ENCODE measurements around the gene ARHGEF7.
"Not testable (repeated sequence)": the region's sequence is repeated elsewhere in the genome, so short reads cannot be mapped to it uniquely, and the experiment has no call there.

Gene ARHGEF7

DNA sequence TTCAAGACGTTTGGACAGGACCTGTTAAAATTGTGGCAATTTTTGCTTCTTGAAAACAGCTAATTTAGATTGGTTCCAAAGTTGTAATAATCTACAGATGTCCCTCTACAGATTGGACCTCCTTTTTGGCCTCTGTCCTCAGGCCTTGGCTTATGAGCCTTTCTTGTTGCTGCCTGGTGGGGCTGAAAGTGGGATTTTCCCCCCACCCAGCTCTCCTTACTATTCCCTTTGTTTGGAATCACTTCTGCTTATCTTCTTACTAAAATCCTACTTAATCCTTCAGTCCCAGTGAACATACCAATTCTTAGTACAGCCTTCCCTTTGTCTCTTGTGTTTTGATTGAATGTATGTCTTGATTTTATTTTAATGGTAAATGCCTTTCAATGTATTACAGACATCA lies 141.8 kb downstream of the ARHGEF7 start:
- Histone ChIP-seq H2BK120ac (ENCODE audit: insufficient read depth, low read length, poor library complexity) (no peak overlapping the region), H3K9me3 (ENCODE audit: insufficient read depth, low read depth, low read length) (peaks cover 8% of the 10 kb centered on the region), H3K9ac (ENCODE audit: low read length) (no peak overlapping the region), H3K18ac (ENCODE audit: low read length) (no peak overlapping the region), H2AFZ (ENCODE audit: insufficient read depth, low read length, poor library complexity) (no peak overlapping the region), H3K4me3 (ENCODE audit: low read depth, low read length) (no peak overlapping the region), H2AK5ac (ENCODE audit: low read length) (no peak overlapping the region), H3K79me2 (ENCODE audit: control insufficient read depth, insufficient read depth, low read length, poor library complexity) (no peaks in the 10 kb centered on the region), H3K23ac (ENCODE audit: low read length) (no peak overlapping the region), H4K12ac (ENCODE audit: low read depth, low read length) (no peak overlapping the region), H3K36me3 (ENCODE audit: control insufficient read depth in 1 of 2, insufficient read depth in 2 of 2, low read length in 2 of 2) (peaks cover 21 to 25% of the 10 kb centered on the region in 2 experiments), H2BK12ac (ENCODE audit: low read length) (no peak overlapping the region), H2BK5ac (ENCODE audit: low read depth, low read length, poor library complexity) (no peak overlapping the region), H3K27ac (ENCODE audit: low read depth, low read length) (no peak overlapping the region), H3K4me2 (ENCODE audit: low read length) (no peak overlapping the region), H4K8ac (ENCODE audit: low read depth, low read length) (no peak overlapping the region), H4K91ac (ENCODE audit: low read depth, low read length) (no peak overlapping the region), H3K79me1 (ENCODE audit: low read length) (no peaks in the 10 kb centered on the region), H3K27me3 (ENCODE audit: insufficient read depth, low read length) (no peaks in the 10 kb centered on the region), H3K4ac (ENCODE audit: low read depth, low read length) (no peak overlapping the region), H3K14ac (ENCODE audit: low read length) (no peak overlapping the region), H3K4me1 (ENCODE audit: control insufficient read depth in 1 of 2, insufficient read depth in 2 of 2, low read length in 2 of 2) (peaks cover 0 to 2% of the 10 kb centered on the region in 2 experiments)
- no peak for DNase-seq
- no CpG with 5 or more reads among the region's 1 CpG for WGBS (ENCODE audit: extremely low coverage, insufficient coverage, insufficient read length)

DNA sequence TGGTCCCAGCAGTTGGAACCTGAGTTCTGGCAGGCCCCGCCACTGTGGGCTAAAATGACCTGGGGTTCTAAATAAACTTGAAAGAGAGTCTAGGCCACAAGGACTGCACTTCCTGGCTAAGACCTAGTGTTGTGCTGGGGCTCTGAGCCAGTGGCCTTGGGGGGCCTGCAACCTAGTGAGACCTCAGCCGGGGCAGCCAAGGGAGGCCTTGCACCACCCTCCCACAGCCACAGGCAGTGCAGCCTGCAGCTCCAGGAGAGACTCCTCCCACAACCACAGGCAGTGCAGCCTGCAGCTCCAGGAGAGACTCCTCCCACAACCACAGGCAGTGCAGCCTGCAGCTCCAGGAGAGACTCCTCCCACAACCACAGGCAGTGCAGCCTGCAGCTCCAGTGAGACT lies 142.8 kb downstream of the ARHGEF7 start:
- not testable (repeated sequence) for H3K9me3 ChIP-seq (ENCODE audit: insufficient read depth, low read depth, low read length); DNase-seq; H3K14ac ChIP-seq (ENCODE audit: low read length); H4K8ac ChIP-seq (ENCODE audit: low read depth, low read length); H4K91ac ChIP-seq (ENCODE audit: low read depth, low read length); H3K27me3 ChIP-seq (ENCODE audit: insufficient read depth, low read length); H3K4ac ChIP-seq (ENCODE audit: low read depth, low read length); H2BK5ac ChIP-seq (ENCODE audit: low read depth, low read length, poor library complexity); H3K79me2 ChIP-seq (ENCODE audit: control insufficient read depth, insufficient read depth, low read length, poor library complexity); H3K9ac ChIP-seq (ENCODE audit: low read length); H4K12ac ChIP-seq (ENCODE audit: low read depth, low read length); H2AK5ac ChIP-seq (ENCODE audit: low read length); H3K23ac ChIP-seq (ENCODE audit: low read length); H2AFZ ChIP-seq (ENCODE audit: insufficient read depth, low read length, poor library complexity); H3K4me1 ChIP-seq (ENCODE audit: control insufficient read depth in 1 of 2, insufficient read depth in 2 of 2, low read length in 2 of 2); H3K4me3 ChIP-seq (ENCODE audit: low read depth, low read length); H2BK12ac ChIP-seq (ENCODE audit: low read length); H3K18ac ChIP-seq (ENCODE audit: low read length); H3K79me1 ChIP-seq (ENCODE audit: low read length); H2BK120ac ChIP-seq (ENCODE audit: insufficient read depth, low read length, poor library complexity); H3K27ac ChIP-seq (ENCODE audit: low read depth, low read length); H3K4me2 ChIP-seq (ENCODE audit: low read length)
- peaks cover 21 to 24% of the 10 kb centered on the region in 2 experiments for H3K36me3 ChIP-seq (ENCODE audit: control insufficient read depth in 1 of 2, insufficient read depth in 2 of 2, low read length in 2 of 2)
- WGBS (ENCODE audit: extremely low coverage, insufficient coverage, insufficient read length), result no CpG with 5 or more reads among the region's 2 CpGs

DNA sequence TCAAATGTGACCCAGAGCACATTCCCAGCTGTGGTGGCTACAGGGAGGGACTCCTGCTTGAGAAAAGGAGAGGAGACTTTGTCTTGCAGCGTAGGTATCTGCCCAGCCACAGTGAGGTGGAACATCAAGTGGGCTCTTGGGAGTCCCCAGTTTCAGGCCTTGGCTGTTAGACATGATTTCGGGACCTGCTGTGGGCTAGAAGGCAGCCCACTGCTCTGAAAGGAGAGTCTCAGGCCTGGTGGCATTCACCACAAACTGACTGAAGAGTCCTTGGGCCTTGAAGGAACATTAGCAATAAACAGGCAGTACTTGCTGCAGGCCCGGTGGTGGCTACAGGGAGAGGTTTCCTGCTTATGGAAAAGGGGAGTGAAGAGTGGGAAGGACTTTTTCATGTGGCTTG lies 143.5 kb downstream of the ARHGEF7 start:
- Histone ChIP-seq H3K14ac (ENCODE audit: low read length) (no peak overlapping the region), H2BK12ac (ENCODE audit: low read length) (no peak overlapping the region), H3K9me3 (ENCODE audit: insufficient read depth, low read depth, low read length) (peaks cover 6% of the 10 kb centered on the region), H3K4me1 (ENCODE audit: control insufficient read depth in 1 of 2, insufficient read depth in 2 of 2, low read length in 2 of 2) (no peaks in the 10 kb centered on the region), H3K9ac (ENCODE audit: low read length) (no peak overlapping the region), H3K79me2 (ENCODE audit: control insufficient read depth, insufficient read depth, low read length, poor library complexity) (no peaks in the 10 kb centered on the region), H3K23ac (ENCODE audit: low read length) (no peak overlapping the region), H2AFZ (ENCODE audit: insufficient read depth, low read length, poor library complexity) (no peak overlapping the region), H4K8ac (ENCODE audit: low read depth, low read length) (no peak overlapping the region), H4K91ac (ENCODE audit: low read depth, low read length) (no peak overlapping the region), H3K79me1 (ENCODE audit: low read length) (no peaks in the 10 kb centered on the region), H3K27ac (ENCODE audit: low read depth, low read length) (no peak overlapping the region), H3K4ac (ENCODE audit: low read depth, low read length) (no peak overlapping the region), H3K4me3 (ENCODE audit: low read depth, low read length) (no peak overlapping the region), H3K18ac (ENCODE audit: low read length) (no peak overlapping the region), H2BK5ac (ENCODE audit: low read depth, low read length, poor library complexity) (no peak overlapping the region), H4K12ac (ENCODE audit: low read depth, low read length) (no peak overlapping the region), H3K4me2 (ENCODE audit: low read length) (no peak overlapping the region), H3K27me3 (ENCODE audit: insufficient read depth, low read length) (no peaks in the 10 kb centered on the region), H2AK5ac (ENCODE audit: low read length) (no peak overlapping the region), H3K36me3 (ENCODE audit: control insufficient read depth in 1 of 2, insufficient read depth in 2 of 2, low read length in 2 of 2) (peaks cover 18 to 24% of the 10 kb centered on the region in 2 experiments), H2BK120ac (ENCODE audit: insufficient read depth, low read length, poor library complexity) (no peak overlapping the region)
- DNase-seq, result no peak
- no CpG with 5 or more reads among the region's 3 CpGs for WGBS (ENCODE audit: extremely low coverage, insufficient coverage, insufficient read length)

DNA sequence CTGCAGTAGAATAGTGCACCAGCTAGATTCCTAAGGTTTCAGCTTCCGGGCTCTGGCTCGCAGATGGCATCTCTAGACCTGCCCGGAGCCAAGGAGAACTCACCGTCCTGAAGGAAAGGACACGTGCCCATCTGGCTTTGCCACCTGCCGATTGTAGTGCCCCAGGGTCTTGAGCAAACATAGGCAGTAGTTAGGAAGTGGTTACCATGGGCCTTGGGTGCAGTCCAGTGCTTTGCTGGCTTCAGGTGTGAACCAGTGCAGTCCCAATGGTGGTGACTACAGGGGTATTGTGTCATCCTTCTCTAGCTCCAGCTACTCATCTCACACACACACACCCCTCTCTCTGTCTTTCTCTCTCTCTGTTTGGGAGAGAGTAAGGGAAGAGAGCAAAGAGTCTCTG lies 143.9 kb downstream of the ARHGEF7 start:
- Histone ChIP-seq H3K18ac (ENCODE audit: low read length) (no peak overlapping the region), H3K4me2 (ENCODE audit: low read length) (no peak overlapping the region), H3K4ac (ENCODE audit: low read depth, low read length) (no peak overlapping the region), H3K23ac (ENCODE audit: low read length) (no peak overlapping the region), H4K8ac (ENCODE audit: low read depth, low read length) (no peak overlapping the region), H3K27ac (ENCODE audit: low read depth, low read length) (no peak overlapping the region), H3K9ac (ENCODE audit: low read length) (peak overlapping the region; percentile 49), H3K27me3 (ENCODE audit: insufficient read depth, low read length) (no peaks in the 10 kb centered on the region), H3K9me3 (ENCODE audit: insufficient read depth, low read depth, low read length) (peaks cover 5% of the 10 kb centered on the region), H3K14ac (ENCODE audit: low read length) (no peak overlapping the region), H2BK120ac (ENCODE audit: insufficient read depth, low read length, poor library complexity) (no peak overlapping the region), H2BK12ac (ENCODE audit: low read length) (no peak overlapping the region), H2BK5ac (ENCODE audit: low read depth, low read length, poor library complexity) (no peak overlapping the region), H2AFZ (ENCODE audit: insufficient read depth, low read length, poor library complexity) (no peak overlapping the region), H3K79me1 (ENCODE audit: low read length) (no peaks in the 10 kb centered on the region), H3K4me3 (ENCODE audit: low read depth, low read length) (no peak overlapping the region), H3K36me3 (ENCODE audit: control insufficient read depth in 1 of 2, insufficient read depth in 2 of 2, low read length in 2 of 2) (peaks cover 16 to 21% of the 10 kb centered on the region in 2 experiments), H3K79me2 (ENCODE audit: control insufficient read depth, insufficient read depth, low read length, poor library complexity) (no peaks in the 10 kb centered on the region), H3K4me1 (ENCODE audit: control insufficient read depth in 1 of 2, insufficient read depth in 2 of 2, low read length in 2 of 2) (no peaks in the 10 kb centered on the region), H2AK5ac (ENCODE audit: low read length) (no peak overlapping the region), H4K91ac (ENCODE audit: low read depth, low read length) (no peak overlapping the region), H4K12ac (ENCODE audit: low read depth, low read length) (no peak overlapping the region)
- no peak for DNase-seq
- WGBS (ENCODE audit: extremely low coverage, insufficient coverage, insufficient read length), result no CpG with 5 or more reads among the region's 6 CpGs

Measured in trophoblast cell (in vitro differentiated cells and primary cell).